Activated T-cell treated with anti-CD3 and anti-CD28 coated beads, Interleukin-2, amount 50 U/mL, for 4 hours (primary cell): ENCODE measurements around the gene GTPBP8. TPM values are rescaled to one million over a fixed set of nuclear protein-coding genes. Genes with fewer than 3 reads are reported as not detected.

Source experiments
- ATAC-seq, 2 donors: fragments of 200-7000 bp; cut with Tn5 transposase; one replicate each; pipeline ENCODE4 v1.10.0; 2021
- DNase-seq: peaks from one replicate; pipeline ENCODE4 v3.0.0-alpha.2; 2020
- H3K27me3 Mint-ChIP-seq: one replicate; pipeline ENCODE4 v1.8.0; 2021; ENCODE audit warnings: low read depth, mixed read lengths
- H3K36me3 Mint-ChIP-seq: one replicate; pipeline ENCODE4 v1.8.0; 2022; ENCODE audit warnings: mixed read lengths; ENCODE audit not compliant: insufficient read depth
- H3K4me1 Mint-ChIP-seq: one replicate; pipeline ENCODE4 v1.8.0; 2021; ENCODE audit warnings: low read depth, mixed read lengths
- H3K4me3 Mint-ChIP-seq: one replicate; pipeline ENCODE4 v1.8.0; 2021; ENCODE audit warnings: mild to moderate bottlenecking, moderate library complexity, mixed read lengths
- H3K9me3 Mint-ChIP-seq: one replicate; pipeline ENCODE4 v1.8.0; 2021; ENCODE audit warnings: mixed read lengths
- total RNA-seq, 3 donors: library from RNA; stranded (reverse); gene quantifications; one replicate each; pipeline ENCODE4 v1.2.1, GENCODE V29; 2021

GTPBP8 gene
- total RNA-seq: 10 to 100 TPM; 28.1 to 28.4 (median 28.1) TPM

DNA sequence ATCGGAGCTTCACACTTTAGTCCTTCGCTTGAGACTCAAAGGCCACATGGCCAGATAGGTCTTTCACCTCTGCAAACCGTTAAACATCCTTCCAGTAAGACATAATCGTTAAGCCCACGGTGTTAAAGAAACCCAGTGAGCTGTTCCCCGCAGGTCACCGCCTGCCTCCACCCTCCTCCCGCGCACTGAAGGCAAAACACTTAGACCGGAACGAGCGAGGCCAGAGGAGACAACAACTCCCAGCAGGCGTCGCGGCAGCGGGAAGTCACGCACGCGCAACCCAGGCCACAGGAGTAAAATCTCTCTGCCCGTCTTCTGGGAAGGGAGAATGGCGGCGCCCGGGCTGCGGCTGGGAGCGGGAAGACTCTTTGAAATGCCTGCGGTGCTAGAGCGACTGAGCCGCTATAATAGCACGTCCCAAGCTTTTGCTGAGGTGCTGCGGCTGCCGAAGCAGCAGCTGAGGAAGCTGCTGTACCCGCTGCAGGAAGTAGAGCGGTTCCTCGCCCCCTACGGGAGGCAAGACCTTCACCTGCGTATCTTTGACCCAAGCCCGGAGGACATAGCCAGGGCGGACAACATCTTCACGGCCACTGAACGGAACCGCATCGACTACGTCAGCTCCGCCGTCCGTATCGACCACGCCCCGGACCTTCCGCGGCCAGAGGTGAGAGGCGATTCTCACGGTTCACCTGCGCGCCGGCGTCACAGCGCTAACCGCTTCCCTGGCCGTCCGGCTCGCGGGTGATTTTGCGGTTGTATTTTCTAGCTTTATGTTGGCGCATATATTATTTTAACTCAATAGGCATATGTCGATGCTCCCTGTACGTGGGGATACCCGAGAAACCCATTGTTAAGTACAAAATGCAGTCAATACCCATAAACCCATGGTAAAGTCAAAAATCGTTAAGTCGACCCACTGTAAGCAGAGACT, at the start of gene GTPBP8:
Gene GTPBP8, plus strand, starts transcription at position 313 of the 931 bp plus-strand sequence. Its CDS starts 16 bp downstream, at position 329.
- peaks cover 62% of the 10 kb centered on the region for H3K4me1 Mint-ChIP-seq
- peak; percentile 75 for DNase-seq
- H3K36me3 Mint-ChIP-seq: peaks cover 10% of the 10 kb centered on the region
- no peaks in the 10 kb centered on the region for H3K9me3 Mint-ChIP-seq
- H3K27me3 Mint-ChIP-seq: no peaks in the 10 kb centered on the region
- peak within 1 kb of the TSS; percentile 92 for H3K4me3 Mint-ChIP-seq
- ATAC-seq: peak; percentile 96 to 97

DNA sequence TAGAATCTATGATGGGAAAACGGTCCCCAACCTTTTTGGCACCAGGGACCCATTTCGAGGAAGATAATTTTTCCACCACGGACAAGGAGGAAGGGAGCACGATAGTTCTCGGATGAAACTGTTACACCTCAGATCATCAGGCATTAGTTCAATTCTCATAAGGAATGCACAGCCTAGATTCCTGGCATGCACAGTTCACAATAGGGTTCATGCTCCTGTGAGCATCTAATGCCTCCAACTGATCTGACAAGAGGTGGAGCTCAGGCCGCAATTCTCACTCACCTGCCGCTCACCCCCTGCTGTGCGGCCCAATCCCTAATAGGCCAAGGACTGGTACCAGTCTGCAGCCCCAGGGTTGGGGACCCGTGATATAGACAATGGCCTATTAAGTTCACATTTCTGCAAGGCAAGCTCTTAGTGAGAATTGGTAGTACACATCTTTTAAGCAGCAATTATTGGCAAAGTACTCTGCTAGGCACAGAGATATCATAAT, 42.4 kb upstream of the GTPBP8 start:
- Mint-ChIP-seq H3K36me3 (peaks cover 41% of the 10 kb centered on the region), H3K27me3 (no peaks in the 10 kb centered on the region), H3K4me1 (peaks cover 30% of the 10 kb centered on the region), H3K9me3 (peaks cover 23% of the 10 kb centered on the region), H3K4me3 (no peak overlapping the region)
- ATAC-seq (no peak), DNase-seq (no peak)

DNA sequence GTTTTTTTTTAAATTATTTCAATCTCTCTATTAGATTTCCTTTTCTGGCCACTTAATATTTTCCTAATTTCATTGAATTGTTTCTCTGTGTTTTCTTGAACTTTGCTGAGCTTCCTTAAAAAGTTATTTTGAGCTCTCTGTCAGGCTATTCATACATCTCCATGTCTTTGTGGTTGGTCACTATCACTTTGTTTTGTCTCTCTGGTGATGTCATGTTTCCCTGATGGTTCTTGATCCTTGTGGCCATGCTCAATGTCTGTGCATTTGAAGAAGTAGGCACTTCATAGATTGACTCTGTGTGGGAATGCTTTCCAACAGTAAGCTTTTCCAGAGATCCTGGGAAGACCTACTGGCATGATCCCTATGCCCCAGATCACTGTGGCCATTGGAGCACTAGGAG, 34.4 kb upstream of the GTPBP8 start:
- no peak for DNase-seq
- Mint-ChIP-seq H3K36me3 (peaks cover 19% of the 10 kb centered on the region), H3K27me3 (no peaks in the 10 kb centered on the region), H3K4me1 (peaks cover 31% of the 10 kb centered on the region), H3K4me3 (no peak overlapping the region), H3K9me3 (peaks cover 21% of the 10 kb centered on the region)
- ATAC-seq: no peak

DNA sequence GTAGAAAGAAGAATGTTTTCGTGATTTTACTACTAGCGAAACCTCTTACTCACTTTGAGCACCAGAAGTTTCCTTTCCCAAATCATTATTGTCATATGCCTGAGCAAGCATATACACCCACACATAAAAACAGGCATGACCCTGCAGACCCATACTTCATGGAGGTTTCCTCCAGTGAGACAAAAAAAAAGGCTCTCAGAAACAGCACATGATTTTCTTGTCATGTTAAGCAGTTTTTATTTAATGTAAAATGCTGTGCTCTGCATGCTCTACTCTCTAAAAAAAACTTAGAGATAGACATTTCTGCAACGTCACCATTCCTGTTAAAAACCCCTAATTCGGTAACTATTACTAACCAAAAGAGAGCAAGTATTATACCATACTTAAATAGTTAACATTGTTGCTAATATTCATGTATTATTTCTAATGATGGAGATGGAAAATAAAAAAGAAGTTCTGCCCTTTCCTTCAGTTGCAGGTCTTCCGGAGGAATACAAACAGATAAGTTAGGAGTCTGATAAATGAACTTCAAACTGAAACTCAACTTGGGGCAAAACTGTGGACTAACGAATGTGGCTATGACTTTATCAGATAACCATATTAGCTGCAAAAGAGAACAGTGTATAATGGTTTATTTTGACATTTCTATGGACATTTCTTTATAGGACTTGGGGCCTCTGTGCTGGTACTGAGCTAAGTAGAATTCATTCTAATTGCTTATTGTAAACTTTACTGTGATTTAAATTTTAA, 31.8 kb upstream of the GTPBP8 start:
- Mint-ChIP-seq H3K36me3 (peaks cover 34% of the 10 kb centered on the region), H3K27me3 (no peaks in the 10 kb centered on the region), H3K9me3 (peaks cover 19% of the 10 kb centered on the region), H3K4me3 (peak overlapping the region; percentile 68), H3K4me1 (peaks cover 41% of the 10 kb centered on the region)
- peak; percentile 96 for ATAC-seq
- DNase-seq: no peak

DNA sequence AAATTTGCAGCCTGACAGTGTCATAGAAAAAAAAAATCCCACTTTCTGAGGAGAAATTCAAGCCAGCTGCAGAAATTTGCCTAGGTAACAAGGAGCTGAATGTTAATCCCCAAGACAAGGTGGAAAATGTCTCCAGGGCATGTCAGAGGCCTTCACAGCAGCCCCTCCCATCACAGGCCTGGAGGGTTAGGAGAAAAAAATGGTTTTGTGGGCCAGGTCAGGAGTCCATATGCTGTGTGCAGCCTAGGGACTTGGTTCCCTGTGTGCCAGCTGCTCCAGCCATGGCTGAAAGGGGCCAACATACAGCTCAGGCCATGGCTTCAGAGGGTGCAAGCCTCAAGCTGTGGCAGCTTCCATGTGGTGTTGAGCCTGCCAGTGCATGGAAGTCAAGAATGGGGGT, 27.1 kb upstream of the GTPBP8 start:
- Mint-ChIP-seq H3K27me3 (no peaks in the 10 kb centered on the region), H3K4me3 (no peak overlapping the region)
- no peak for ATAC-seq

DNA sequence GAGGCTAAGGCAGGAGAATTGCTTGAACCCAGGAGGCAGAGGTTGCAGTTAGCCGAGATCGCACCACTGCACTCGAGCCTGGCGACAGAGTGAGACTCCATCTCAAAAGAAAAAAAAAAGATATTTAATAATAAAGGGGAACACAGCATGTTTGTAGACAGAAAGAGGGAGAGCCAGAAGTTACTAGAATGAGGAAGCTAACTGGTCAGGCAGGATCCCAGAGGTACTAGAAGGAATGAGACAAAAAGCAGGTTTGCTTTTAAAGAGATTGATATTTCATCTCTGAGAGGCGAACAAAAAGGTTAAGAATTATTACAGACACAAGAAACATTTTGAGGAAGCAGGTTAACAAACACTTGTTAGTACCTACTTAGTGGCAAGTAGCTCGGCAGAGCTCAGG, 25.1 kb upstream of the GTPBP8 start:
- ATAC-seq (no peak), DNase-seq (no peak)
- Mint-ChIP-seq H3K4me1 (peaks cover 57% of the 10 kb centered on the region), H3K4me3 (no peak overlapping the region), H3K9me3 (peaks cover 18% of the 10 kb centered on the region), H3K27me3 (no peaks in the 10 kb centered on the region), H3K36me3 (peaks cover 39% of the 10 kb centered on the region)

More for the DNA sequence above, 27.1 kb upstream of the GTPBP8 start:
- DNase-seq: no peak
- peaks cover 57% of the 10 kb centered on the region for H3K4me1 Mint-ChIP-seq
- peaks cover 18% of the 10 kb centered on the region for H3K9me3 Mint-ChIP-seq
- peaks cover 39% of the 10 kb centered on the region for H3K36me3 Mint-ChIP-seq

DNA sequence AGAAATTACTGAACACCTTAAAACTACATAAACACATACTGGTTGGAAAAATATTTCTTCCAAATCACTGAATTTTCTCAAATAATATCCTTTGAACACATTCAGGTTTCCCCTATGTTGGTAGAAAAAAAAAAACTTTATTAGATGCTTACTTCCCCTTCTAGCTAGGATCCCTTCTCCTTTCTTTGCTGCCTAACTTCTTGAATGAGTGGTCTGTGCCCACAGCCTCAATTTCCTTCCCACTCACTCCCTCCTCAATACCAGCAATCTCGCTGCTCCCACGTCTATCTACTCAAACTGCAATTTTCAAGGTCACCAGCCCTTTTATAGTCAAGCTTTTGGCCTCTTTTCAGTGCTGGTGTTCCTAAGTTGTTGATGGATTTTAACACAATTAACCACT, 24.2 kb upstream of the GTPBP8 start:
- ATAC-seq: no peak
- Mint-ChIP-seq H3K27me3 (no peaks in the 10 kb centered on the region), H3K9me3 (peaks cover 18% of the 10 kb centered on the region), H3K4me1 (peaks cover 63% of the 10 kb centered on the region), H3K36me3 (peaks cover 39% of the 10 kb centered on the region), H3K4me3 (peak overlapping the region; percentile 35)
- DNase-seq: no peak

DNA sequence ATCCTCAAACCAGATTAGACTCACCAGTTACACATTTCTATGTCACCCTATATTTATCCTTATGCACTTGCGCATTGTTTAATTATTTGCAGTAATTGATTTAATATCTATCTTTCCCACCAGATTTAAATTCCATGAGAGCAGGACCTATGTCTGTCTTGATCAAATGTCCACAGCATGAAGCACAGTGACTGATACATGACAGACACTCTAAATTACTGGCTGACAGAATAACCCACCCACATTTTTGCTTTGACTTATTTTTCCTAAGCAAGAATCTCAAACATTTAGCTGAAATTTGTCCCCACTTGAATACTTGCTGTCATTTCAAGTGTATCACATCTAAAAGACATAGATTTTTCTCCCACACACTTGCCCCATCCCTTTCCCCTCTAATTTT, 23.4 kb upstream of the GTPBP8 start:
- DNase-seq: no peak
- Mint-ChIP-seq H3K36me3 (peaks cover 32% of the 10 kb centered on the region), H3K4me3 (peak overlapping the region; percentile 35), H3K9me3 (peaks cover 18% of the 10 kb centered on the region), H3K4me1 (peaks cover 66% of the 10 kb centered on the region), H3K27me3 (no peaks in the 10 kb centered on the region)
- peak; percentile 30 to 63 for ATAC-seq

DNA sequence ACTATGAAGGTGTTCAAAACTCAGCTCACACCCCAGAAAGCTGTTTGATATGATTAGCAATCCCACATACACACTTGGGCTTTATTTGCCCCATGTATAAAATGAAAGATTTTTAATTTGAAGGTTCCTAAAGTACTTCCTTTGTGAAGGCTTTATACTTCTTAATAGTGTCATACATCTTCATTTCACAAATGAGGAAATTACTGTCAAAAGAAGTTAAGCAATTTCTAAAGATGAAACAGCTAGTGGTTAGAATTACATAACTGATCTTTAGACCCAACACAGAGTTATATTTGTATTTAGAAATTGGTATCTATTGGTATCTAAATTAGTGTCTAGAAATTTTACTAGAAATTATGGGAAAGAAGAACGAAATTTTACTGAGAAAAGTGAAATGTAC, 23.0 kb upstream of the GTPBP8 start:
- peaks cover 32% of the 10 kb centered on the region for H3K36me3 Mint-ChIP-seq
- peaks cover 70% of the 10 kb centered on the region for H3K4me1 Mint-ChIP-seq
- DNase-seq (no peak), ATAC-seq (peak; percentile 37 to 52)
- peak overlapping the region; percentile 9 for H3K4me3 Mint-ChIP-seq
- peaks cover 18% of the 10 kb centered on the region for H3K9me3 Mint-ChIP-seq
- H3K27me3 Mint-ChIP-seq: no peaks in the 10 kb centered on the region

DNA sequence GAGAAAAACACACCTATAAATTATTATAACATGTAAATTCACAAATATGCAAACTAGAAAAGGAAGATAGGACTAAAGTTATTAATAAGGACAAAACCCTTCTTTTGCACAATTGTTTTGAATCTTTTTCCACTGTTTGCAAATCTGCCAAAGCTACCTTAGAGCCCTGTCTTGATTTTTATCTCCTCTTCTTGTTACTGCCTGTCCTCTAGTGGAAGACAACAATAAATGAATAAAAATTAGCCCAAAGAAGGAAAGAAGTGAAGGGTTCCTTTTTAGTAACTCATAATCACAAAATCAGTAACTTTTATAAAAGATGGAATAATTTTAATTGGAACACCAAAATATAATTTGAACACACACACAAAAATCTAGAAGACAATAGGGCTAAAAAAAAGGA, 18.6 kb upstream of the GTPBP8 start:
- Mint-ChIP-seq H3K4me1 (peaks cover 93% of the 10 kb centered on the region), H3K27me3 (no peaks in the 10 kb centered on the region), H3K9me3 (no peaks in the 10 kb centered on the region), H3K36me3 (peaks cover 2% of the 10 kb centered on the region), H3K4me3 (peak overlapping the region; percentile 83)
- DNase-seq (no peak), ATAC-seq (no peak)

DNA sequence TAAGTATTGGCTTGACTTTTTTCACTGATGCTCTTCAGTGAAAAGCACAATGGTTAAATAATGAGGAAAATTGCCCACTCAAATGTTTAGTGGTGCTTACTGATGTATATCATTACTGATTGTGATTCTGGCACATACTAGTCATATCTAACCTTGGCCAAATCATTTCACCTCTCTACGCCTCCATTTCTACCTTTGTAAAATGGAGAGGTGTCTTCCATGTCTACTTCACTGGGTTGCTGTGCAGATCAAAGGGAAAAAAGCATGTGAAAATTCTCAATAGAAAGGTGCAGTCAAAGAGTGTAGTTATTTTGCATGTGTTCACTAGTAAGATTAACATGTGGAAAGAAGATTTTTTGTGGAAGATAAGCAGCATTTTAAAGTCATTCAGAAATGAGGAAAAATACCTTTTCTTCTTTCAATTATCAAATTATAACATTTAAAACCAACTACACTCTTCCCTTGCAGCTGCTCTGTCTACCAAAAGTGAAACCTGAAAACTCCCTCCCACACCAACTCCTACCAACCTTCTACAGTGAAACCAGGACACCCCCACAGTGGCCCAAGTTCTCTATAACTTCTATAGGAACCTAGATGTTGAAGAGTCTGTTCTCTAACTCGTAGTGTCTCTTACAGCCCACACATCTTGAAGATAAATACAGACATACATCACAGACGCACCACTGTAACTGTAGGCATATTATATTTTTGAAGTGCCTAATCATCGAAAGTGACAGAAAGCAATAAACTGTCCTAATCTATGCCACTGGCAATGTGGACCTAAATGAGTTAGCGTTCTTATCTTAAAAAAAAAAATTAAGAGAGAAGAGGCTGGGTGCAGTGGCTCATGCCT, 17.2 kb upstream of the GTPBP8 start:
- peak; percentile 83 to 87 for ATAC-seq

DNA sequence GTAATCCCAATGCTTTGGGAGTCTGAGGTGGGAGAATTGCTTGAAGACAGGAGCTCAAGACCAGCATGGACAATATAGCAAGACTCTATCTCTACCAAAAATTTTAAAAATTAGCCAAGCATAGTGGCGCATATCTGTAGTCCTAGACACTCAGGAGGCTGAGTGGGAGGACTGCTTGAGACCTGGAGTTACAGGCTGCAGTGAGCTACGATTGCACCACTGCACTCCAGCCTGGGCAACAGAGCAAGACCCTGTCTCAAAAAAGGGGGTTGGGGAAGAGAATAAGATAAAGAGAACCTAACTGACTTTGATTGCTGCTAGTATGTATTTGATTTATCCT, 16.6 kb upstream of the GTPBP8 start:
- Mint-ChIP-seq H3K36me3 (no peaks in the 10 kb centered on the region), H3K9me3 (no peaks in the 10 kb centered on the region), H3K27me3 (no peaks in the 10 kb centered on the region), H3K4me3 (peak overlapping the region; percentile 83), H3K4me1 (peaks cover 88% of the 10 kb centered on the region)
- DNase-seq (no peak), ATAC-seq (peak in 1 of 2 donors; percentile 2)

More for the DNA sequence above, 17.2 kb upstream of the GTPBP8 start:
- no peaks in the 10 kb centered on the region for H3K27me3 Mint-ChIP-seq
- H3K9me3 Mint-ChIP-seq: no peaks in the 10 kb centered on the region
- H3K4me3 Mint-ChIP-seq: peak overlapping the region; percentile 83
- DNase-seq: peak; percentile 35
- peaks cover 93% of the 10 kb centered on the region for H3K4me1 Mint-ChIP-seq
- no peaks in the 10 kb centered on the region for H3K36me3 Mint-ChIP-seq

DNA sequence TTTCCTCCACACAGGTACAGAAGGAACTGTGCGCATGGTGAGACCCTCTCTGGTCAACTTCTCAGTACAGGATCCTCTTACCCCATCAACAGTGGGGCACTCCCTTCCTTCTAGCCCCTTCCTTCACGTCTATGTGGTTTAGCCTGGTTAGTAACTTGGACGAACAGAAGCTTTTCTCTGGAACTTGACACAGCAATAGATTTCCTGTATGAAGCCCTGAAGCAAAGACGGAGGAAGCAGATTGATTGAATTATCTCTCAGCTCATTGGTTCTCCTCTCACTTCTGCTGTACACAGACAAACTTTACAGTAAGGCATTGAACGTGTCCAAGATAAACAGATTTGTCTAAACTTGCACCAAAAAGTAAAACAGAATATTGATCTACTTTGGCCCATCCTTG, 15.9 kb upstream of the GTPBP8 start, which contains the start of gene CD200R1:
Gene CD200R1, minus strand, starts transcription at position 210 of the 400 bp plus-strand sequence. CDS start 246 bp downstream, outside the sequence.
- Mint-ChIP-seq H3K27me3 (no peaks in the 10 kb centered on the region), H3K36me3 (no peaks in the 10 kb centered on the region), H3K4me1 (peaks cover 84% of the 10 kb centered on the region), H3K4me3 (peak within 1 kb of the TSS; percentile 83), H3K9me3 (no peaks in the 10 kb centered on the region)
- DNase-seq (no peak), ATAC-seq (peak in 1 of 2 donors; percentile 4)

DNA sequence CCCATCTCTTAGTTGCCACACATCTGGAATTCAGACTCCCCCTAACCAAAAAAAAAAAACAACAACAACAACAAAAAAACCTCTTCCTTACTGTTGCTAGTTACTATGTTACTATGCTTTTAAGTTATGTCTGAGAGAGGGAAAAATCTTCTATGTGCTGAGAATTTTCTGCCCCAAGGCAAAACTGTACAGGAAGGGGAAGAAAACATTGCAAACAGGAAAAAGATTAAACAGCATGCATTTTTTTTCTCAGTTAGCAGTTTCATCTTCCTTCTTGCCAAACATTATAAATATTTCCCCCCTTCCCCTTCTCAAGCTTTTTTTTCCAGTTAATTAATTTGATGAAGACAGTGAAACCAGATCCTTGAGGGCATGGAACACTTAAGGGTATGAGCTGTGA, 14.8 kb upstream of the GTPBP8 start:
- peaks cover 76% of the 10 kb centered on the region for H3K4me1 Mint-ChIP-seq
- H3K4me3 Mint-ChIP-seq: peak overlapping the region; percentile 20
- no peaks in the 10 kb centered on the region for H3K9me3 Mint-ChIP-seq
- H3K27me3 Mint-ChIP-seq: no peaks in the 10 kb centered on the region
- H3K36me3 Mint-ChIP-seq: no peaks in the 10 kb centered on the region
- DNase-seq (no peak), ATAC-seq (no peak)
